Sigmoid colon (tissue), 4 donors: ENCODE data around the gene PPFIA3.

Experiments used
- CTCF ChIP-seq, 4 experiments: fragments of 450-650 bp in 3 of 4; fragments of 200-600 bp in 1 of 4; IDR thresholded peaks; one replicate each; pipeline ENCODE4 v1.5.1; 2016 to 2019; ENCODE audit warnings: antibody characterized with exemption in 4 of 4, mild to moderate bottlenecking in 3 of 4, moderate library complexity in 2 of 4
- EP300 ChIP-seq, 4 donors: sonication (generic); formaldehyde crosslinking; IDR thresholded peaks; one replicate each; pipeline ENCODE4 v1.6.1; 2017; ENCODE audit warnings: antibody characterized with exemption in 4 of 4
- POLR2A ChIP-seq, 2 donors: fragments of 450-650 bp; IDR thresholded peaks; one replicate each; pipeline ENCODE4 v1.6.1; 2016; ENCODE audit warnings: antibody characterized with exemption in 2 of 2, mild to moderate bottlenecking in 2 of 2, moderate library complexity in 2 of 2
- POLR2AphosphoS5 ChIP-seq, 4 donors: sonication (generic); formaldehyde crosslinking; IDR thresholded peaks; one replicate each; pipeline ENCODE4 v1.6.1; 2017; ENCODE audit warnings: antibody characterized with exemption in 4 of 4

- TF ChIP-seq EP300 (IDR thresholded peaks at IDR 0.05) (no peak), CTCF (IDR thresholded peaks at IDR 0.05) (no peak), POLR2A (IDR thresholded peaks at IDR 0.05) (no peak), POLR2AphosphoS5 (IDR thresholded peaks at IDR 0.05) (peak; percentile 25 to 55 (median 46))
Measured at GRCh38 chr19:49114630-49115363, 4.5 kb upstream of the PPFIA3 start.
